ENCODE data around the gene AUP1.

AUP1 gene

GRCh38 chr2:74526649-74527230 is 2.8 kb downstream of the AUP1 start:
- no peak for TF ChIP-seq CTCF (IDR thresholded peaks at IDR 0.05; ENCODE audit: low read depth, low read length)

GRCh38 chr2:74525717-74526648 is 3.5 kb downstream of the AUP1 start, which contains the start of gene DQX1:
DQX1 (minus strand) TSS chr2:74526231; CDS start chr2:74525729, 502 bp downstream.
- H3K4me3 ChIP-seq (ENCODE audit: low read depth, low read length) = no peak within 1 kb of the TSS
- no peak for TF ChIP-seq CTCF (IDR thresholded peaks at IDR 0.05; ENCODE audit: low read depth, low read length)

More at GRCh38 chr2:74526649-74527230, 2.8 kb downstream of the AUP1 start:
- no peak overlapping the region for H3K4me3 ChIP-seq (ENCODE audit: low read depth, low read length)

- TF ChIP-seq CTCF (IDR thresholded peaks at IDR 0.05; ENCODE audit: low read depth, low read length) = no peak
- H3K4me3 ChIP-seq (ENCODE audit: low read depth, low read length) = no peak overlapping the region
Observed at GRCh38 chr2:74524955-74525716, 4.4 kb downstream of the AUP1 start.

- no peak for TF ChIP-seq CTCF (IDR thresholded peaks at IDR 0.05; ENCODE audit: low read depth, low read length)
- no peak overlapping the region for H3K4me3 ChIP-seq (ENCODE audit: low read depth, low read length)
Observed at GRCh38 chr2:74524005-74524404, 5.5 kb downstream of the AUP1 start.

GRCh38 chr2:74522516-74522915 is 7.0 kb downstream of the AUP1 start:
- H3K4me3 ChIP-seq (ENCODE audit: low read depth, low read length) = no peak overlapping the region
- no peak for TF ChIP-seq CTCF (IDR thresholded peaks at IDR 0.05; ENCODE audit: low read depth, low read length)

GRCh38 chr2:74516650-74517049 is 12.9 kb downstream of the AUP1 start:
- H3K4me3 ChIP-seq (ENCODE audit: low read depth, low read length) = no peak overlapping the region
- TF ChIP-seq CTCF (IDR thresholded peaks at IDR 0.05; ENCODE audit: low read depth, low read length) = no peak
